Activated CD4-positive, alpha-beta T cell treated with anti-CD3 and anti-CD28 coated beads for 48 hours (primary cell): ENCODE measurements around the gene GALNT4.

Experiments used
- DNase-seq: peaks from one replicate; pipeline ENCODE4 v3.0.0-alpha.2; 2020

Gene GALNT4

DNA sequence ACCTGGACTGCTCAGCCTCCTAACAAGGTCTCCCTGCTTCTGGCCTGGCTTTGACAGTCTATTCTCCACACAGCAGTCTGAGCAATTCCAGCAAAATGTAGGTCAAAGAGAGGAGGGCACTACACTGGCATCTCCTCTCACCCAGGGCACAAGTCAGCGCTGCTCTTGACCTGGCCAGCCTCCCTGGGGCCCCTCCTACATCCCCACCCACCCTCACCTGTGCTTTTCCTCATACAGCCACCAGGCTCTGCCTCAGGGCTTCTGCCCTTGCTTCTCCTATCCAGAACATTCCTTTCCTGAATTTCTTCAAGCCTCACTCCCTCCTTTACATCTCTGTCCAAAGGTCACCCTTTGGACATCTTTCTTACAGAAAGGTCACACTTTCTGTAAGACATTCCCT lies 33.7 kb downstream of the GALNT4 start:
- DNase-seq: no peak

DNA sequence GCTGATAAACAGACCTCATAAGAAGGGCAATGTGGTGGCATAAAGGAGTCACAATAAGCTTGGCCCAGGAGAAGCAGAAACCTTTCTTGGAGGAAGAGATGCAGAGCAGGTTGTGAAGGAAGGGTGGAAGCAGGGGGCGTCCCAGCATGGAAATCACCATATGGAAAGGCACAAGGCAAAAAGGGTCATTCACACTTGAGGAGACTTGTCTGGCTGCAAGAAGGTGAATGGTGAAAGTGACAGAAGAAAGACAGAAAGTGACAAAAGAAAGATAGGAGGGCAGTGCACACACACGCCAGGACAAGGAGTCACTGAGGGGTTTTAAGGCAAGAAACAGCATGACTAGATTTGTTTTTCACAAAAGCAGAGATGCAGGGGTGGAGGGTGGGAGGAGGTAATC lies 38.3 kb downstream of the GALNT4 start:
- no peak for DNase-seq

DNA sequence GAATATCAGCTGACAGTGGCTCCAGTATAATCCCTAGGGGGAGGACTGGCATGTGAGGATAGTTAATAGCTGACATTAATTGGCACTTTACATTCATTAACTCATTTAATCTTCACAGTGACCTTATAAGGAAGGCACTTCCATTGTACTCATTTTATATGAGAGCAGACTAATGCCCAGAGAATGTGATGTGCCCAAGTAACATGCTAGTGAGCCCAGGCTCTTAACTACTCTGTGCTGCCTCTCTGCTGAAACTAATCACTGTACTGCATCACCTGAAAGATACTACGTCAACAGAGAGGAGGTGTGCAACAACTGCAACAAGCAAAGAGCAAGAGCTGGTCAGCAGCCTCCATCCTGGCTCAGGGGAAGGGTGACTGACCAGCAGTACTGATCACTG lies 40.1 kb downstream of the GALNT4 start:
- DNase-seq: no peak

DNA sequence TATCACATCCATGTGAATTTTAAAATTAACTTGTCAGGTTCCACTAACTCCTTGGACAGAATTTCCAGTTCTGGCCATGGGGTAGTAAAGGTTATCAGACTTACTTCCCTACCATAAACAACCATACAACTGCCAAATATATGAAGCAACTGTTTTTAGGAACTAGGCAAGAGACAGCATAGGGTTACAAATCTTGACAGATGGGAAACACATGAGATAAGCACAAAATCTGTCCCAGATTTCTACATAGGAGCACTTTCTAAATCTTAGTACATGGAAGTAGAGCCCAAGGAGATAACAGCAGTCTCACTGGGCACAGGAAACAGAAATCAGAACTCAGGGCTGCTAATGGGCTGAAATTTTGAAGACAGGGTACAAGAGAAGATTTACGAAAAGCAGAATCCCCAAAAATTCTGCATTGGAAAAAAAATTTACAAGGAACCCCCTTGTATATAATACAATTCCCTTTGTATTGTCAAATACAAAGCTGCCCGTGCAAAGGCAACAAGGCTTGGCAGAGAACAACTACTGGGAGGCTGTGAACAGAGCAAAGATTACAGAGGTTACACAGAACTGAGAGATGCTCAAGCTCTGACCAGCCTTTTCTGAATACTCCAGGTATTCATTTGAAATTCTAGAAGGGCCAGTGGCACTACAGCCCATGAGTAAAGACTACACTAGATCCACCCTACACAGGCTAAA lies 43.2 kb downstream of the GALNT4 start:
- no peak for DNase-seq

DNA sequence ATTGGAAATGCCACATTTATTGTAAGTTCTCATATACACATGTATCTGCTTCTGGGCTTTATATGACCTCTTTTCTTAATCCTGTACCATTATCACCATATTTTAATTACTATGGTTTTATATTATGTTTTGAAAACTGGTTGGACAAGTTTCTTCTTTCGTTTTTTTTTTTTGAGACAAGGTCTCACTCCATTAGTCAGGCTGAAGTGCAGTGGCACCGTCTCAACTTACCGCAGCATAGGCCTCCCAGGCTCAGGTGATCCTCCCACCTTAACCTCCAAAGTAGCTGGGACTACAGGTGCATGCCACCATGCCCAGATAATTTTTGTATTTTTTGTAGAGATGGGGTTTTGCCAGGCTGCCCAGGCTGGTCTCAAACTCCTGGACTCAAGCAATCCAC lies 44.6 kb downstream of the GALNT4 start:
- no peak for DNase-seq

DNA sequence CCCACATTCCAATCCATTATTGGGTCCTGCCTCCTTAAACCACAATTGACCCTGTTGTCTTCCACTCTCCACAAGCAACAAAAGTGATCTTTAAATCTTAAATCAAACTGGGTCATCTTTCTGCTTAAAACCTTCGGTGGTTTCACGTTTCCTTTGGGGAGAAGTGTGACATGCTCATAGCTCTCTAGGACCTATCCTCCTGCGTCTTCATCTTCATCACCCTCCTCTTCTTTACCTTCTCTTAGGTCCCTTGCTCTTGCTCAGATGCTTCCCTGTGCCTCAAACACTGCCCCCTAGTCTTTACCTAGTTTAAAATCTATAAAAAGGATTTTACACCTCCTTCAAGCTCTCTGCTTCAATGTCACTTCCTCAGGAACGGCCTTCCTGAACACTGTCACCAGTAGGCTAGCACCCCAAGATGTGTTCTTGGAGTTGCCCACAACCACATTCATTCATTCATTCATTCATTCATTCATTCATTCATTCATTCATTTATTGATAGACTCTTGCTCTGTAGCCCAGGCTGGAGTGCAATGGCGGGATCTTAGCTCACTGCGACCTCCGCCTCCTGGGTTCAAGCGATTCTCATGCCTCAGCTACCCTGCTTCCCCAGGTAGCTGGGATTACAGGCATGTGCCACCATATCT lies 46.8 kb downstream of the GALNT4 start:
- no peak for DNase-seq

DNA sequence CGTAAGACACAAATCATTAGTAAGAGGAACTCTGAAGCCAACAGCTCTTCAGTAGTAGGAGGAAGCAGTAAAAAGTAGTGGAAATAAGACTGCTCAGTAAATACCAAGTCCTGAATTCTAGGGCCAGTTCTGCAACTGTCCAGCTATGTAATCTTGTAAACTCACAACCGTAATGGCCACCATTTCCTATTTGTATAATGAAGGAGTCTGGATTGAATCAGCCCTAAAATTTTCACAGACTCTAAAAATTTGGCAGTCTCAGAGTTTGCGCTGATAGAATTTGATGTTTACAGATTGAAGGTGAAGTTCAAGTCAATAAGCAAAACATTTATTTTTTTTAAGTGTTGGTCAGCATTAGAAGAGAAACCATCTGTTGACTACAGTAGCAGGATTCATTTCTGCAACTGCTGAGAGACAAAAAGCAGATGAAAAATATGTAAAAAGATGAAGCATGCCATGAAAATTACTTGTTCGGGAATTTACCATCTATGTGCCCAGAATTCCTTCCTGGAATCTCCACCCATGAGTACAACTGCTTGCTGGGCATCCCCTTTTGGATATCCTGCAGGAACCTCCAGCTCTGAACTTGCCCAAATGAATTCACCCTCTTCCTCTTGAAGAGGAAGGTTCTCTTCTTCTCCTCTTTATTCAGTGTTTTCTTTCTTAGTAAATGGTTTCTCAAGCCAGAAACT lies 47.5 kb downstream of the GALNT4 start:
- DNase-seq: no peak

DNA sequence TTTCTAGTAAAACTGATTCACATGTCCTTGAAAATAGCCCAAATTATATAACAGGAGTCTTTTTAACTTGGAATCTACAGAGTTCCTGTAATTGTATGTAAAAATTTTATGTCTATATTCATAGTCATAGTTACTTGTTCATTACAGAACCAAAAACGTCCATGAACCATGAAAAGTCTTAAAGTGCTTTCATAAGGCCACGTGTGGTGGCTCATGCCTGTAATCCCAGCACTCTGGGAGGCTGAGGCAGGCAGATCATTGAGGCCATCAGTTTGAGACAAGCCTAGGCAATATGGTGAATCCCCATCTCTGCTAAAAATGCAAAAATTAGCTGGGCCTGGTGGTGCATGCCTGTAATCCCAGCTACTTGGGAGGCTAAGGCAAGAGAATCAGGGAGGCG lies 48.4 kb downstream of the GALNT4 start:
- DNase-seq: no peak

DNA sequence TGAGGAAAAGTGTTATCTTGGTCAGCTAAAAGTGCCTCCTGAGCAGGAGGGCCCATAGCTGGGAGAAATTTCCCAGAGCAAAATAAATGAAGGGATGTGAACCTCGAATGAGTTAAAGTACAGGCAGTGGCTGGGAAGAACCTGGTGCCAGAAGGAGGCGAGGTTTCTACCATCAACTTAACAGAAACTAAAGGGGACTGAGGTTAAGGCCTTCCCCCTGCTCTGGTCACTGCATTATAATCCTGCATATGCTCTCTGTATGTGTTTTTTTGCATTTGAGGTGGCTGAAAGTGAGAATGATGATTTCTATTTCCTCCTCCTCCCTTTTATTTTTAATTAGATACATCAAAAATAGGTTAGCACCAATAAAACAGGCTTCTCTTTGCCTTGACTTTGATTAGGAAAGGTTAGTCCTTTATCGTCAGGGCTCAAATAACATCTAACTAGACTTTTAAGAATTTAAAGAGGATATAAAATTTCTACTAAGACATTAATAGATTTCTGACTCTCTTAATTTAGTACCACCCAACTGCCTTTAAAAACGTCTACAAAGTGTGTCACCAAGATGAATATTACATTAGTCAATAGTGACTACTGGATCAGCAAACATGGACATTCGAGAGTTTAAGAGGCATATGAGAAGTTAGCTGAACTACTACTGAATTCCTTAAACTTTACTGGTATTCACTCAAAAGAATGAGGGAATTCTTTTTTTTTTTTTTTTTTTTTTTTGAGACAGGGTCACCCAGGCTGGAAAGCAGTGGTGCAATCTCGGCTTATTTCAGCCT lies 49.2 kb downstream of the GALNT4 start:
- no peak for DNase-seq

DNA sequence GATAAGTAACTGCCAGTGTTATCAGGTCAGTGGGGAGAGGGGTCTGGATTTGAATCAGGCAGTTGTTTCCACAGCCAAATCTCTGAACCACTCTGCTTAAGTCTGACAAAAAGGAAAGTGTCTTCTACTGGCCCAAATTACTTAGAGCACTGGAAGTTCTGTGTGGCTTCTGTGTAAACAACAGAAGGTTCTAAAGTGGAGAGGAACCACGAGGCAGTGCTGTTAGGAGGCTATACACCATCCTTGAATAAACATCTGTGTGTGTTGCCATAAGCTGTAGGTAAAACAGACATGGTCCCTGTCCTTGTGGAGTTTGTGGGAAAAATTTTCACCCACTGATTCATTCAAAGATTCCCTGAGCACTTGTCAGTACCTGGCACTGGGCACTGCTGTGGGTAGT lies 50.0 kb downstream of the GALNT4 start:
- no peak for DNase-seq
